Endothelial cell of umbilical vein (primary cell): ENCODE measurements around the gene PDE1A.

ENCODE experiments used
- FOS ChIP-seq: IDR thresholded peaks from 2 replicates; pipeline ENCODE4 v1.6.1; 2011; ENCODE audit warnings: mild to moderate bottlenecking, low read length, moderate library complexity, borderline replicate concordance; ENCODE audit not compliant: insufficient read depth
- TF ChIP-seq, protein P1 (sequence below), 2 donors: IDR thresholded peaks; 1 replicate in 1 of 2; 2 replicates in 1 of 2; pipeline ENCODE4 v1.5.1; 2011; ENCODE audit warnings: low read length in 2 of 2, mild to moderate bottlenecking in 2 of 2, moderate library complexity in 2 of 2, control low read depth in 1 of 2, inconsistent platforms in 1 of 2, low read depth in 1 of 2; ENCODE audit not compliant: insufficient read depth in 1 of 2; ENCODE audit errors: extremely low read depth in 1 of 2

GRCh38 chr2:182321096-182321495 is 105.7 kb downstream of the PDE1A start:
- TF ChIP-seq FOS: no peak
- TF ChIP-seq, protein P1, sequence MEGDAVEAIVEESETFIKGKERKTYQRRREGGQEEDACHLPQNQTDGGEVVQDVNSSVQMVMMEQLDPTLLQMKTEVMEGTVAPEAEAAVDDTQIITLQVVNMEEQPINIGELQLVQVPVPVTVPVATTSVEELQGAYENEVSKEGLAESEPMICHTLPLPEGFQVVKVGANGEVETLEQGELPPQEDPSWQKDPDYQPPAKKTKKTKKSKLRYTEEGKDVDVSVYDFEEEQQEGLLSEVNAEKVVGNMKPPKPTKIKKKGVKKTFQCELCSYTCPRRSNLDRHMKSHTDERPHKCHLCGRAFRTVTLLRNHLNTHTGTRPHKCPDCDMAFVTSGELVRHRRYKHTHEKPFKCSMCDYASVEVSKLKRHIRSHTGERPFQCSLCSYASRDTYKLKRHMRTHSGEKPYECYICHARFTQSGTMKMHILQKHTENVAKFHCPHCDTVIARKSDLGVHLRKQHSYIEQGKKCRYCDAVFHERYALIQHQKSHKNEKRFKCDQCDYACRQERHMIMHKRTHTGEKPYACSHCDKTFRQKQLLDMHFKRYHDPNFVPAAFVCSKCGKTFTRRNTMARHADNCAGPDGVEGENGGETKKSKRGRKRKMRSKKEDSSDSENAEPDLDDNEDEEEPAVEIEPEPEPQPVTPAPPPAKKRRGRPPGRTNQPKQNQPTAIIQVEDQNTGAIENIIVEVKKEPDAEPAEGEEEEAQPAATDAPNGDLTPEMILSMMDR (IDR thresholded peaks at IDR 0.05; ENCODE audit: extremely low read depth in 1 of 2, insufficient read depth in 1 of 2, low read depth in 1 of 2, low read length in 2 of 2): no peak
